GM21423 (cell line): ENCODE measurements around the gene ZNF506.
A peak's percentile ranks its signal among the peaks of the same experiment; 100 is the strongest.
"Not testable (repeated sequence)": the region's sequence is repeated elsewhere in the genome, so short reads cannot be mapped to it uniquely, and the experiment has no call there.

Experiments used
- ATAC-seq: cut with Tn5 transposase; IDR thresholded peaks from one replicate; pipeline ENCODE4 v1.9.1; 2021; ENCODE audit warnings: mild to moderate bottlenecking, moderate library complexity; ENCODE audit not compliant: unreplicated experiment

ZNF506 gene

GRCh38 chr19:19781791-19782190, 39.8 kb downstream of the ZNF506 start:
- not testable (repeated sequence) for ATAC-seq

- no peak for ATAC-seq
Measured at GRCh38 chr19:19778666-19779065, 42.9 kb downstream of the ZNF506 start.

- no peak for ATAC-seq
Measured at GRCh38 chr19:19777692-19778091, 43.9 kb downstream of the ZNF506 start.

- peak; percentile 97 for ATAC-seq
Measured at GRCh38 chr19:19776206-19777008, 45.1 kb downstream of the ZNF506 start.

- peak; percentile 13 for ATAC-seq
Measured at GRCh38 chr19:19775891-19776205, 45.7 kb downstream of the ZNF506 start.

GRCh38 chr19:19774354-19775033, 47.1 kb downstream of the ZNF506 start:
- no peak for ATAC-seq

- ATAC-seq: not testable (repeated sequence)
Measured at GRCh38 chr19:19771963-19772362, 49.6 kb downstream of the ZNF506 start.

- ATAC-seq: not testable (repeated sequence)
Measured at GRCh38 chr19:19769971-19770370, 51.6 kb downstream of the ZNF506 start.

- no peak for ATAC-seq
Measured at GRCh38 chr19:19758164-19758563, 63.4 kb downstream of the ZNF506 start.

- no peak for ATAC-seq
Measured at GRCh38 chr19:19752760-19753403, 68.7 kb downstream of the ZNF506 start.

GRCh38 chr19:19751846-19752245, 69.7 kb downstream of the ZNF506 start:
- ATAC-seq: no peak

GRCh38 chr19:19750842-19751790, 70.4 kb downstream of the ZNF506 start:
- ATAC-seq: no peak

GRCh38 chr19:19749908-19750841, 71.4 kb downstream of the ZNF506 start:
- no peak for ATAC-seq

GRCh38 chr19:19749117-19749907, 72.2 kb downstream of the ZNF506 start:
- no peak for ATAC-seq

- no peak for ATAC-seq
Measured at GRCh38 chr19:19748249-19748938, 73.2 kb downstream of the ZNF506 start.

- ATAC-seq: no peak
Measured at GRCh38 chr19:19747357-19748220, 74.0 kb downstream of the ZNF506 start.
